Measurements from ENCODE around the gene TRIM3.

GRCh38 chr11:6403539-6403938 lies 70.2 kb downstream of the TRIM3 start:
- TF ChIP-seq CTCF (IDR thresholded peaks at IDR 0.05), result no peak
- TF ChIP-seq POLR2A (IDR thresholded peaks at IDR 0.05), result no peak

Data from breast epithelium (tissue), 3 donors.